GM19467 (cell line): Measurements from ENCODE around the gene KXD1.
"Not testable (repeated sequence)": the region's sequence is repeated elsewhere in the genome, so short reads cannot be mapped to it uniquely, and the experiment has no call there.

Experiments
- ATAC-seq: cut with Tn5 transposase; IDR thresholded peaks from one replicate; pipeline ENCODE4 v1.9.1; 2021; ENCODE audit warnings: mild to moderate bottlenecking, moderate library complexity; ENCODE audit not compliant: unreplicated experiment

The KXD1 gene

GRCh38 chr19:18599485-18599884 is 41.8 kb downstream of the KXD1 start:
- no peak for ATAC-seq

- not testable (repeated sequence) for ATAC-seq
These were observed 43.2 kb downstream of the KXD1 start for GRCh38 chr19:18600692-18601397.

- ATAC-seq: no peak
These were observed 44.2 kb downstream of the KXD1 start for GRCh38 chr19:18601875-18602274.

GRCh38 chr19:18603255-18603957 is 45.7 kb downstream of the KXD1 start:
- ATAC-seq: no peak

GRCh38 chr19:18603958-18604819 is 46.5 kb downstream of the KXD1 start:
- ATAC-seq: no peak

- no peak for ATAC-seq
These were observed 47.1 kb downstream of the KXD1 start for GRCh38 chr19:18604820-18605159.

- no peak for ATAC-seq
These were observed 47.5 kb downstream of the KXD1 start for GRCh38 chr19:18605196-18605545.

GRCh38 chr19:18605546-18606280 is 48.0 kb downstream of the KXD1 start:
- no peak for ATAC-seq

GRCh38 chr19:18606281-18607225 is 48.9 kb downstream of the KXD1 start, which contains the start of gene CRLF1:
Gene CRLF1, minus strand, starts transcription at chr19:18606799. Its CDS starts 143 bp downstream, at chr19:18606656.
- no peak for ATAC-seq

- no peak for ATAC-seq
These were observed 49.8 kb downstream of the KXD1 start for GRCh38 chr19:18607226-18608101.

- ATAC-seq: no peak
These were observed 50.6 kb downstream of the KXD1 start for GRCh38 chr19:18608102-18608804.

GRCh38 chr19:18608805-18609716 is 51.4 kb downstream of the KXD1 start:
- ATAC-seq: no peak

GRCh38 chr19:18609717-18610051 is 52.0 kb downstream of the KXD1 start:
- no peak for ATAC-seq

- no peak for ATAC-seq
These were observed 52.5 kb downstream of the KXD1 start for GRCh38 chr19:18610245-18610555.

- no peak for ATAC-seq
These were observed 53.1 kb downstream of the KXD1 start for GRCh38 chr19:18610556-18611326.

- ATAC-seq: no peak
These were observed 53.8 kb downstream of the KXD1 start for GRCh38 chr19:18611327-18612050.
